D721Med (cell line): ENCODE results near the gene NDE1.
"Not testable (repeated sequence)": the region's sequence is repeated elsewhere in the genome, so short reads cannot be mapped to it uniquely, and the experiment has no call there.

ENCODE experiments used
- DNase-seq: peaks from one replicate; pipeline ENCODE4 v3.0.0; 2011; ENCODE audit warnings: low spot score; ENCODE audit not compliant: insufficient read length
- FAIRE-seq: peaks from 2 replicates; lab custom pipeline; 2011; peaks lifted over from hg19 to GRCh38; lab: Jason Lieb, UNC
- TF ChIP-seq, protein P1 (sequence below): IDR thresholded peaks from 2 replicates; pipeline ENCODE4 v1.5.1; 2012; ENCODE audit warnings: mild to moderate bottlenecking, control low read depth; ENCODE audit not compliant: insufficient read depth; ENCODE audit errors: missing control alignments

NDE1 gene

GRCh38 chr16:15654591-15654990, 4.5 kb downstream of the NDE1 start:
- no peak for FAIRE-seq
- TF ChIP-seq, protein P1, sequence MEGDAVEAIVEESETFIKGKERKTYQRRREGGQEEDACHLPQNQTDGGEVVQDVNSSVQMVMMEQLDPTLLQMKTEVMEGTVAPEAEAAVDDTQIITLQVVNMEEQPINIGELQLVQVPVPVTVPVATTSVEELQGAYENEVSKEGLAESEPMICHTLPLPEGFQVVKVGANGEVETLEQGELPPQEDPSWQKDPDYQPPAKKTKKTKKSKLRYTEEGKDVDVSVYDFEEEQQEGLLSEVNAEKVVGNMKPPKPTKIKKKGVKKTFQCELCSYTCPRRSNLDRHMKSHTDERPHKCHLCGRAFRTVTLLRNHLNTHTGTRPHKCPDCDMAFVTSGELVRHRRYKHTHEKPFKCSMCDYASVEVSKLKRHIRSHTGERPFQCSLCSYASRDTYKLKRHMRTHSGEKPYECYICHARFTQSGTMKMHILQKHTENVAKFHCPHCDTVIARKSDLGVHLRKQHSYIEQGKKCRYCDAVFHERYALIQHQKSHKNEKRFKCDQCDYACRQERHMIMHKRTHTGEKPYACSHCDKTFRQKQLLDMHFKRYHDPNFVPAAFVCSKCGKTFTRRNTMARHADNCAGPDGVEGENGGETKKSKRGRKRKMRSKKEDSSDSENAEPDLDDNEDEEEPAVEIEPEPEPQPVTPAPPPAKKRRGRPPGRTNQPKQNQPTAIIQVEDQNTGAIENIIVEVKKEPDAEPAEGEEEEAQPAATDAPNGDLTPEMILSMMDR: no peak
- no peak for DNase-seq

DNA sequence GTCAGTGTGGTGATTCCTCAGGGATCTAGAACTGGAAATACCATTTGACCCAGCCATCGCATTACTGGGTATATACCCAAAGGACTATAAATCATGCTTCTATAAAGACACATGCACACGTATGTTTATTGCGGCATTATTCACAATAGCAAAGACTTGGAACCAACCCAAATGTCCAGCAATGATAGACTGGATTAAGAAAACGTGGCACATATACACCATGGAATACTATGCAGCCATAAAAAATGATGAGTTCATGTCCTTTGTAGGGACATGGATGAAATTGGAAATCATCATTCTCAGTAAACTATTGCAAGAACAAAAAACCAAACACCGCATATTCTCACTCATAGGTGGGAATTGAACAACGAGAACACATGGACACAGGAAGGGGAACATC, 5.5 kb downstream of the NDE1 start:
- FAIRE-seq, DNase-seq: not testable (repeated sequence)

GRCh38 chr16:15658149-15658548, 8.1 kb downstream of the NDE1 start:
- no peak for FAIRE-seq
- TF ChIP-seq, protein P1: no peak
- DNase-seq: no peak

DNA sequence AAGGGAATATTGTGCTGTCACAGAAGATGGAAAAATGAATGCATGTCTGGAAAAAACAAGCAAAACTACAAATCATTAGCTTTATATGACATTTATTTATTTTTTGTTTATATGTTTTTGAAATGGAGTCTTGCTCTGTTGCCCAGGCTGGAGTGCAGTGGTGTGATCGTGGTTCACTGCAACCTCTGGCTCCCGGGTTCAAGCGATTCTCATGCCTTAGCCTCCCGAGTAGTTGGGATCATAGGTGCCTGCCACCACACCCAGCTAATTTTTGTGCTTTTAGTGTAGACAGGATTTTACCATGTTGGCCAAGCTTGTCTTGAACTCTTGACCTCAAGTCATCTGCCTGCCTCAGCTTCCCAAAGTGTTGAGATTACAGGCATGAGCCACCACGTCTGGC, 8.5 kb downstream of the NDE1 start:
- FAIRE-seq (no peak), DNase-seq (no peak)
- TF ChIP-seq, protein P1: no peak

- DNase-seq (no peak), FAIRE-seq (no peak)
- TF ChIP-seq, protein P1: no peak
Observed at GRCh38 chr16:15660203-15660601, 10.2 kb downstream of the NDE1 start.

- DNase-seq (no peak), FAIRE-seq (no peak)
- TF ChIP-seq, protein P1: no peak
Observed at GRCh38 chr16:15665107-15665506, 15.1 kb downstream of the NDE1 start.

GRCh38 chr16:15667091-15667742, 17.2 kb downstream of the NDE1 start:
- DNase-seq: no peak
- no peak for FAIRE-seq
- TF ChIP-seq, protein P1: no peak
